HG03280 (cell line): Measurements from ENCODE around the gene ASCC1.
A peak's percentile ranks its signal among the peaks of the same experiment; 100 is the strongest.
"Not testable (repeated sequence)": the region's sequence is repeated elsewhere in the genome, so short reads cannot be mapped to it uniquely, and the experiment has no call there.

Experiments
- ATAC-seq: cut with Tn5 transposase; IDR thresholded peaks from one replicate; pipeline ENCODE4 v1.9.1; 2021; ENCODE audit warnings: mild to moderate bottlenecking, moderate library complexity; ENCODE audit not compliant: unreplicated experiment

ASCC1 gene

GRCh38 chr10:72249176-72249862 is 33.2 kb upstream of the ASCC1 start:
- ATAC-seq: not testable (repeated sequence)

DNA sequence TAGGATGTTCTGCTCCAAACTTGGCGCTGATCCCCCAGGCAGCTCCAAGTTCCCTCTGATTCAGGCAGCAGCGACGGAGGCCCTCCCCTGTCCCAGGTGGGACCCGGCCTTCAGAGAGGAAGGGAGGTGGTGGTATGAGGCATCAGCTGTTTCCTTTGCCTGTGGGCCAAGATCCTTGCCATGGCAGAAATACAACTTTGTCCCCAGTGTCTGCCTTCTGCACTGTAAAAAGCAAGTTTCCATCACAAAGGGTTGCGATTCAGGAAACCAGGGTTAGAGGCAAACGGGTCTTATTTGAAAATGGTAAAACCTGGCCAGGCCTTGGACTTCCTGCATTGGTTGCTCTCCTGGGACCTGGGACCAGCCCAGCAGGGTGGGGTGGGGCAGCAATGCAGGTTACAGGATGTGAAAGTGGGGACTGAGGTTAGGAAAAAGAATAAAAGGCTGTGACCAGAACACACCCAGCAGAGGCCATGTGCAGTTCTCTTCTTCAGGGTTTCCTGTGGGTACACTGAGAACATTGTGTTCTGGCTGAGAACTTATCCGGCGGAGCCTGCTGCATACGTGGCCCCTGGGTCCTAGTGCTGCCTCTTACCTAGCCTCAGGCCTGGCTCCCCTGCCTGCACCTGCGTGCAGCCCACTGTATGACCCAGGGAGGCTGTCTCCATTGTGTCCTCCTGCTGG is 32.5 kb upstream of the ASCC1 start:
- peak; percentile 79 for ATAC-seq

GRCh38 chr10:72245949-72246525 is 30.0 kb upstream of the ASCC1 start:
- no peak for ATAC-seq

GRCh38 chr10:72244573-72245038 is 28.5 kb upstream of the ASCC1 start:
- ATAC-seq: no peak

GRCh38 chr10:72243822-72244437 is 27.9 kb upstream of the ASCC1 start:
- no peak for ATAC-seq

DNA sequence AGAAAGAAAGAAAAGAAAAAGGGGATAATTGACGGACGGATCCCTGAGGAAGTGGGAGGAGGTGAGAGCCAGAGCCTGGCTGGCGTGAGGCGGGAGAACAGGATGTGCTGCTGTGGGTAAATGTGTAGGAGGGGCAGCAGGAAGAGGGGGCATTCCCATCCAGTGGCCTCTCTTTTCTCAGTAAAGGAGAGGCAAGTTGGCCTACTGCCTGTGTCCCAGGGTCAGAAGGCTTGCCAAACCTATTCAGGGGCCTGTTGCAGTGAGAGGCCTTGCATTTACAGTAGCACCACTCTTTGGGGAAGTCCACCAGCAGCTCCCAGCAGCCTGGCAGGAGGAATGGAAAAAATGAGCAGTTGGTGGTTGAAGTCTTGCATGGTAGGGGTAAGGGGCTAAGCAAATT is 26.6 kb upstream of the ASCC1 start:
- no peak for ATAC-seq

DNA sequence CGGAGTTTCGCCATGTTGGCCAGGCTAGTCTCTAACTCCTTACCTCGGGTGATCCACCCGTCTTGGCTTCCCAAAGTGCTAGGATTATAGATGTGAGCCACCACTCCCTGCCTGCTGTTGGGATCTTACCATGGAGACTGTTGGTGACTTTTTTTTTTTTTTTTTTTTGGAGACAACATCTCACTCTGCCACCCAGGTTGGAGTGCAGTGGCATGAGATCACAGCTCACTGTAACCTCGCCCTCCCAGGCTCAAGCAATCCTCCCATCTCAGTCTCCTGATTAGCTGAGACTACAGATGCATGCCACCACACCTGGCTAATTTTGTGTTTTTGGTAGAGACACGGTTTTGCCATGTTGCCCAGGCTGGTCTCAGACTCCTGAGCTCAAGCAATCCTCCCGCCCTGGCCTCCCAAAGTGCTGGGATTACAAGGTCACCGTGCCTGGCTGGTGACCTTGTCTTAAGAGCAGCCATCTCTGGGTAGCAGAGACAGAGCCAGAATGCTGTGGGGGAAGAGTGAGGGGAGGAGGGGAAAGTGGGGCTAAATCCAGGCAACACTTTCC is 25.7 kb upstream of the ASCC1 start:
- ATAC-seq: no peak

DNA sequence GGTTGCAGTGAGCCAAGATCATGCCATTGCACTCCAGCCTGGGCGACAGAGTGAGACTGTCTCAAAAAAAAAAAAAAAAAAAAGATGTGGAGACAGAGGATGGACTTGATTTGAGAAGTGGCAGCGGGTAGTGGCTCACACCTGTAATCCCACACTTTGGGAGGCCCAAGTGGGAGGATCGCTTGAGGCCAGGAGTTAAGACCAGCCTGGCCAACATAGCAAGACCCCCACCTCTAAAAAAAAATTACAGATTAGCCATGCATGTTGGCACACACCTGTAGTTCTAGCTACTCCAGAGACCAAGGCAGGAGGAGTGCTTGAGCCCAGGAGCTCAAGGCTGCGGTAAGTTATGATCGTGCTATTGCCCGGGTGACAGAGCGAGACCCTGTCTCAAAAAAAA is 24.3 kb upstream of the ASCC1 start:
- no peak for ATAC-seq

DNA sequence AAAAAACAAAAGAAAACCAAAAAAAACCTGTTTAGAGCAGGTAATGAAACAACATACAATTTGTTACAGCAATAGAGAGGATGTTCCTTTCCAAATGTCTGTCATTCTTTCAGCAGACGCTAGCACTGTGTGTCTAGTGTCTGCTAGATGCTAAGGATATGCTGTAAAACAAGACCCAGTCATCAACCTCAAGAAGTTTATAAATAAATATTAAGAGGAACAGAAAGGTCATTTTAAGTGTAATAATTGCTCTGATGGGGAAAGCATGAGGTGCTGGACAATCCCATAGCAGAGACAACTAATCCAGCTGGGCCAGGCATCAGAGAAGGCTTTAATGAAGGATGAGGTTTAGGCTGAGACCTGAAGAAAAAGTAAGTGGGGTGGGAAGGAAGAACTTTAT is 23.3 kb upstream of the ASCC1 start:
- ATAC-seq: no peak

DNA sequence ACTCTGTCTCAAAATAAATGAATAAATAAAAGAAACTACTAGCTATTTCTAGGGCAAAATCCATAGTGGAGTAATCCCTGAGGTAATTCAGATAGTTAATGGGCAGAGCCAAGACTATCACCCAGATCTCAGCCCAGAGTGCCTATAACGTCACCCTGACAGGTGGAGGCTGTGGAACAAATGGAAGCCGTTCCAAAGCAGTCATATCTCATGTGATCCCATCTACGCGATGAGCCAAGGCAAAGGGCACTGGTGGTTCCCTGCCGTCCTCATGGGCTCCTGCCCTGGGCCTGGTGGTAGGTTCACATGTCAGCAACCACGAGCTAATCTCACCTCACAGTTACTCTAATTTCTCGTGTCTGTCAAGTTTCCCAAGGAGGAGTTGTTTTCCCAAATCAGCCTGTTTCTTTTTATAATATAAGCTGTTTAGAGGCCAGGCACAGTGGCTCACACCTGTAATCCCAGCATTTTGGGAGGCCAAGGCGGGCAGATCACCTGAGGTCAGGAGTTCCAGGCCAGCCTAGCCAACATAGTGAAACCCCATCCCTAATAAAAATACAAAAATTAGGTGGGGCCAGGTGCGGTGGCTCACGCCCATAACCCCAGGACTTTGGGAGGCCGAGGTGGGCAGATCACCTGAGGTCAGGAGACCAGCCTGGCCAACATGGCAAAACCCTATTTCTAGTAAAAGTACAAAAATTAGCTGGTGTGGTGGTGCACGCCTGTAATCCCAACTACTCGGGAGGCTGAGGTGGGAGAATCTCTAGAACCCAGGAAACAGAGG is 22.5 kb upstream of the ASCC1 start:
- no peak for ATAC-seq

GRCh38 chr10:72235544-72236279 is 19.6 kb upstream of the ASCC1 start:
- ATAC-seq: no peak

GRCh38 chr10:72234560-72235095 is 18.6 kb upstream of the ASCC1 start:
- no peak for ATAC-seq

- no peak for ATAC-seq
Measured at GRCh38 chr10:72233621-72234020, 17.5 kb upstream of the ASCC1 start.

DNA sequence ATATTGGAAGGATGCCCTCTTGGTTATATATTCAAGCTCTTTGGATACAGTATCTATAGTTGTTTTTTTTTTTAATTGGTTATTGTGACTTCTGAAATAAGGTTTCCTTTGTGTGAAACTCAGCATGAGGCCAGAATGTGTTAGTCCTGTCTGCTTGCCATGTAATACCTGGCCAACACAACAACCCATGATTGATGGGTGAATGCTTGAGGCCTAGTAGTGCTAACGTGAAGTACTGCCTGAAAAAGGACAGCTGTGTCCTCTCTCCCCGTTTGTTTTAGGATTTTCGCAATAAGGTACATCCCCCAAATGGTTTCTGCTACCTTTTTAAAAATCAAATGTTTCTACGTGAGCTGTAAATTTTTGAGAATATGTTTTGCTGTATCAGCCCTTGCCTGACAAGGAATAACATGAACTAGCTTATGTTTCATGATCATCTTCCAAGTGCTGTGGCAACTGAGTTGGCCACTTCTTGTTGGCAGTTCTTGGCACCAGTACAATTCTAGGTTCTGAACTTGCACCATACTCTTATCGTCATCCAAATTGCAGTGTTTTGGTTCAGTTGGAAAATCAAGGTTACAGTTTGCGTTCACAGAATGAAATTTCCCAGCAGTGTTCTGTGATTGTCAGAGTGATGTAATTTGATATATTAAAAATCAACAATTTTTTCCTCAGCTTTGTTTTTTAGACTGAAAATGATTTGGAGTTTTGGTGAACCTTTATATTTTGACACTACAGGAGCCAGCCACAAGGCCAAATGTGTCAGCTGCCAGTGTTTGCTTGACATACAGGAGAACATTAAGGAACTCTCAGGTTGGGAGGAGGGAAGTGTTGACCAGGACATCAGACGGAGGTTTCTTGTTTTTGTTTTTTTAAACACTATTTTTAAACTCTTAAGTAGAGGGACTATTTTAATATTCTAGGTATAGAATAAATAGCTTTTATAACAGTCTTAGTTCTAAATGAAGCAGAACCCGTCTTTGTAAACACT is 13.5 kb upstream of the ASCC1 start:
- no peak for ATAC-seq

- ATAC-seq: no peak
Measured at GRCh38 chr10:72228318-72228751, 12.3 kb upstream of the ASCC1 start.

GRCh38 chr10:72227826-72228225 is 11.8 kb upstream of the ASCC1 start:
- no peak for ATAC-seq

DNA sequence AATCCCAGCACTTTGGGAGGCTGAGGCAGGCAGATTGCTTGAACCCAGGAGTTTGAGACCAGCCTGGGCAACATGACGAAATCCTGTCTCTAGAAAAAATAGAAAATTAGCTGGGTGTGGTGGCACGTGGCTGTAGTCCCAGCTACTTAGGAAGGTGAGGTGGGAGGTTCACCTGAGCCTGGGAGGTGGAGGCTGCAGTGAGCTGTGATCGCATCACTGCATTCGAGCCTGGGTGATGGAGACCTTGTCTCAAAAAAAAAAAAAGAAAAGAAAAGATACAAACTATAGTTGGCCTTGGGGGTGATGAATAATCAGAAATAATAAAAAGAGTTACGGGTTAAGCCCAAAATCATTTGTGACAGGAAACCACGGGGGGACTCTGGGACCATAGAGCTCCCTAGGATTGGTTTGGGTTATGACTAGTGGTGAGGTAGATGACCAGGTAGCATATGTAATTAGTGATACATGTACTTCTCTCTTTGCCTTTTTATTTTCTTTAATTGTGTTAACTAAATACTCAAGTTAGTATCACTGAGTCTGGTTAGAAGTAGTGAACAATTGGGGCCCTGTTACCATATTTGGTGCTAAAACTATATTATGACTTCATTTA is 10.4 kb upstream of the ASCC1 start:
- no peak for ATAC-seq

GRCh38 chr10:72224191-72224590 is 8.1 kb upstream of the ASCC1 start:
- ATAC-seq: not testable (repeated sequence)
